T-helper 1 cell treated with Interleukin-12 subunit alpha and Interleukin-12 subunit beta and Interleukin-4 antibody, amounts not matched to agents 30 μg/mL and 1 μg/mL, for 36 hours (primary cell): ENCODE data around the gene KRT25.
"Not testable (repeated sequence)": the region's sequence is repeated elsewhere in the genome, so short reads cannot be mapped to it uniquely, and the experiment has no call there.

ENCODE experiments used
- H3K27ac Mint-ChIP-seq: one replicate; pipeline ENCODE4 v1.8.0; 2021; ENCODE audit warnings: mild to moderate bottlenecking, mixed read lengths
- H3K27me3 Mint-ChIP-seq: one replicate; pipeline ENCODE4 v1.8.0; 2021; ENCODE audit warnings: low read depth, mixed read lengths
- H3K36me3 Mint-ChIP-seq: one replicate; pipeline ENCODE4 v1.8.0; 2021; ENCODE audit warnings: low read depth, mixed read lengths
- H3K4me1 Mint-ChIP-seq: one replicate; pipeline ENCODE4 v1.8.0; 2021; ENCODE audit warnings: low read depth, mixed read lengths
- H3K4me3 Mint-ChIP-seq: one replicate; pipeline ENCODE4 v1.8.0; 2021; ENCODE audit warnings: mild to moderate bottlenecking, moderate library complexity, mixed read lengths
- H3K9me3 Mint-ChIP-seq: one replicate; pipeline ENCODE4 v1.8.0; 2021; ENCODE audit warnings: mixed read lengths

Gene KRT25

DNA sequence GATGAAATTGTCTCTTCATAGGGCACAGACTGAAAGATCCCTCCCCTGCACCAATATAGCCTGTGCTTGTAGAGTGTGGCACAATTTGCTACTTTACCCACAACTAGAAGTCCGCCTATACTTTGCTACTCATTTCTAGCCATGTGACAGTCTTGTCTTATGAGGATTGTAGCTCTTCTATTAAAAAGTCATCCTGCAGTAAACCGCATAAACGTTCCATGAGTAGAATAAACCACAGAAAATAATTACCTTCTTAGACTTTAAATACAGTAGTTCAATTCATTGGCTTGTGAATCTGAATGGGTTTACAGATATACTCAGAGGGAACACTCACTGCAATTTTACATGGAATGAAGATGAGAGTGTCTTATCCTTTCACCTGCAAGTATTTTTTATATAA lies 22.8 kb upstream of the KRT25 start:
- H3K36me3 Mint-ChIP-seq = no peaks in the 10 kb centered on the region
- no peaks in the 10 kb centered on the region for H3K4me1 Mint-ChIP-seq
- H3K9me3 Mint-ChIP-seq = no peaks in the 10 kb centered on the region
- H3K27me3 Mint-ChIP-seq = peaks cover 46% of the 10 kb centered on the region
- H3K27ac Mint-ChIP-seq = no peak overlapping the region
- no peak overlapping the region for H3K4me3 Mint-ChIP-seq

DNA sequence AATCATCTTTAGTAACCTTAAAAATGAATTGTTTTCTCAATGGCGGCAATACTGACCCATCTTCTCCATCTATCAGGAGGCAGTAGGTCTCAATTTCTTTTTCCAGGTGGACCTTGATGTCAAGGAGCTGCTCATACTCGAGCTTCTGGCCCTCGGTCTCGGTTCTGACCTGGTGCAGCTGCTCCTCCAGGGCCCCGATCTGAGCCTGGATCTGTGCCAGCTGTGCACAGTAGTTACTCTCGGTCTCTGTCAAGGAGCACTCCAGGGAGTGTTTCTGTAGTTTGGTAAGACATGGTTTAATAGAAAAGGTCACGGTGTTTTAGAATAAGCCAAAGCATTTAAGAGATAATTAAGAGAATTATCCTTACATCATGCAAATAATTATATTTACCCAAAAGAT lies 22.3 kb upstream of the KRT25 start:
- no peaks in the 10 kb centered on the region for H3K36me3 Mint-ChIP-seq
- H3K4me3 Mint-ChIP-seq = no peak overlapping the region
- H3K27me3 Mint-ChIP-seq = peaks cover 51% of the 10 kb centered on the region
- H3K4me1 Mint-ChIP-seq = no peaks in the 10 kb centered on the region
- no peak overlapping the region for H3K27ac Mint-ChIP-seq
- no peaks in the 10 kb centered on the region for H3K9me3 Mint-ChIP-seq

DNA sequence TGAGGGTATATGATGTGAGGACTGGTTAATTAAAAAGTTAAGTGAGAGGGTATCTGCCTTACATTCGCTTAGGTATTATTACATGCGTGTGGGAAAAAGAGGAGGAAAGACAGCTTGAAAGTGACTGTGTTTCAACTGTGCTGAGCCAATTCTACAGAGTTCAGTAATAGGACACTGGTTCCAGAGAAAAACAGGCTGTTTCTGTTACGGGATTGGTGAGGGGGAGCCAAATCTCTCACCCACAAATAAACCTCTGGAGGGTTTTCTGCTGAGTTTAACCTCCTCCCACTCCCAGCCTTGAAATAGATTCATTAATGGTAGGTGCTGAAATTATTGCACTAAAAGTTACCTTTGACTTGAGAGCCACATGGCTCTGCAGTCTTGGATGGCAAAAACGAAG lies 20.8 kb upstream of the KRT25 start:
- Mint-ChIP-seq H3K36me3 (no peaks in the 10 kb centered on the region), H3K9me3 (no peaks in the 10 kb centered on the region), H3K27ac (no peak overlapping the region), H3K4me1 (no peaks in the 10 kb centered on the region), H3K27me3 (peaks cover 53% of the 10 kb centered on the region), H3K4me3 (no peak overlapping the region)

DNA sequence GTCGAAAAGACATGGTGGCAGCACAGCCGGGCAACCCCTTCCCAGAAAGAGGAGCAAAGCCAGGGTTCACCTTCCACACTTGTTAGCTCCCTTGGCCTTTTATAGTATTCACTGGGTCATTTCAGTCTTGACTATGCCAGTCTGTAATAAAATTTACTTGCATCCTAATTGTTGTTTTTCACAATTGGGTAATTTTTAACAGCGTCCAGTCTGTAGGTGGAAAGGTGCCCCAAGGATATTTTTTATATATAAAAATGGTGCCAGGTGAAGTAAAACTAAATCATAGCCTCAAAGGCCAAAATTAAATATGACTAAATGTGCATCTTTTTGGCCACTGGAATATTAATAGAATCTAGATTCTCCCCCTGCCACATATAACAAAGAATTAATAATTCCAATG lies 17.0 kb upstream of the KRT25 start, which contains the start of gene KRT26:
Gene KRT26, minus strand, starts transcription at position 101 of the 400 bp plus-strand sequence. Its CDS starts 88 bp downstream, at position 13.
- no peaks in the 10 kb centered on the region for H3K4me1 Mint-ChIP-seq
- no peak within 1 kb of the TSS for H3K4me3 Mint-ChIP-seq
- peaks cover 34% of the 10 kb centered on the region for H3K27me3 Mint-ChIP-seq
- H3K27ac Mint-ChIP-seq = no peak within 1 kb of the TSS
- H3K9me3 Mint-ChIP-seq = no peaks in the 10 kb centered on the region
- no peaks in the 10 kb centered on the region for H3K36me3 Mint-ChIP-seq

DNA sequence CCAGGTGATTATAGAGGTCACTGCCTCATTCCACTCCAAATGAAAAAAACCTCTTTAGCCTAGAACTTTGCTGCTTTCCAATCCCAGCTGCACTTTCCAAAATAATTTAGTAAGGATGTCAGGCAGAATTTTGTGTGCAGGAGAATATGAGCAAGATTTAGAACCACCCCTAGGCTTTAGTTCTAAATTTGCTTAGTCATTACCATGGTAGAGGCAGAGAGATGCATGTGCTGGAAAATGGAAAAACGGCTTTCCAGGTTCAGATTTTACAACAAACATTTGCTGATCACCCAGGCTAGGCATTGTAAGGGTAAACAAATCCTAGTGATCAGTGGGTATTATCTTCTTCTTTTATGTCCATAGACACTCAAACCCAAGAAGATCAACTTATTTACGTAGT lies 10.5 kb upstream of the KRT25 start:
- Mint-ChIP-seq H3K4me3 (no peak overlapping the region), H3K27me3 (peaks cover 28% of the 10 kb centered on the region), H3K9me3 (peaks cover 25% of the 10 kb centered on the region), H3K4me1 (no peaks in the 10 kb centered on the region), H3K27ac (no peak overlapping the region), H3K36me3 (no peaks in the 10 kb centered on the region)

DNA sequence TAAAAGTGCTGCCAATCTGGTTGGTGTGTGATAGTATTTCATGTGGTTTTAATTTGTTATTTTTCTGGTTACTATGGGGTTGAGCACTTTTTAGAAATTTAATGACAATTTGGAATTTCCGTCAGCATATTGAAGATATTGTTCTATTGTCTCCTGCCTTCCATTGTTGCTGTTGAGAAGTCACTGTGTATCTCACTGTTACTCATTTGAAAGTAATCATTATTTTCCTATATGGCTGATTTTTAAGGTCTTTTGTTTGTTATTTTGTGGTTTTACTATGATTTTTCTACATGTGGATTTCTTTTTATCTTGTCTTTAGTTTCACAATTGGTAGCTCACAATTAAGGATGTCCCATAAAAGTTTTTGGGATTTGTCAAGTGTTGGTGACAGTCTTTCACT lies 8.6 kb upstream of the KRT25 start:
- H3K36me3 Mint-ChIP-seq = no peaks in the 10 kb centered on the region
- peaks cover 27% of the 10 kb centered on the region for H3K27me3 Mint-ChIP-seq
- H3K4me3 Mint-ChIP-seq = no peak overlapping the region
- H3K9me3 Mint-ChIP-seq = peaks cover 45% of the 10 kb centered on the region
- no peaks in the 10 kb centered on the region for H3K4me1 Mint-ChIP-seq
- no peak overlapping the region for H3K27ac Mint-ChIP-seq

DNA sequence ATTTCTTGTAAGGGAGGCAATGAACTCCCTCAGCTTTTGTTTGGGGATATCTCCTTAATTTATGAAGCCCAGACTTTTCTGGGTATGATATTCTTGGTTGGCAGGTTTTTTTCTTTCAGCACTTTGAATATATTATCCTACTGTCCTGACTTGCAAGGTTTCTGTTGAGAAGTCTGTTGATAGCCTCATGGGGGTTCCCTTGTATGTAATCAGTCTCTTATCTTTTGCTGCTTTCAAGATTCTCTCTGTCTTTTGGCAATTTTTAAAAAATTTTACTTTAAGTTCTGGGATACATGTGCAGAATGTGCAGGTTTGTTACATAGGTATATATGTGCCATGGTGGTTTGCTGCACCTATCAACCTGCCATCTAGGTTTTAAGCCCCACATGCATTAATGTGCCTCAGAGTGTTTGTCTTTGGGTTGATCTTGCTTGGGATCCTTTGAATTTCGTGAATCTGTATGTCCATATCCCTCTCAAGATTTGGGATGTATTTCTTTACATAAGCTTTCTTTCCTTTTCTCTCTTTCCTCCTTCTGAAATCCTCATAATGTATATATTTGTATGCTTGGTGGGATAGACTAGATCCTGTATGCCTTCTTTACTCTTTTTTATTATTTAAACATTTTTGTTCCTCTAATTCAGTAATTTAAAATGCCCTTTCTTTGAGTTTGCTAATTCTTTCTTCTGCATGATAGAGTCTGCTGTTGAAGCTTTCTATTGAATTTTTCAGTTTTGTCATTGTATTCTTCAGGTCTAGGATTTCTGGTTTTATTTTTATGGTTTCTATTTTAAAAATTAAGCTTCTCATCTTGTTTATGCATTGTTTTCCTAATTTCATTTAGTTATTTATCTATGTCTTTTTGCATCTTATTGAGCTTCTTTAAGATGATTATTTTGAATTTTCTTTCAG lies 5.2 kb upstream of the KRT25 start:
- Mint-ChIP-seq H3K4me3 (no peak overlapping the region), H3K9me3 (peaks cover 52% of the 10 kb centered on the region), H3K27ac (no peak overlapping the region), H3K27me3 (peaks cover 33% of the 10 kb centered on the region), H3K4me1 (no peaks in the 10 kb centered on the region), H3K36me3 (no peaks in the 10 kb centered on the region)

DNA sequence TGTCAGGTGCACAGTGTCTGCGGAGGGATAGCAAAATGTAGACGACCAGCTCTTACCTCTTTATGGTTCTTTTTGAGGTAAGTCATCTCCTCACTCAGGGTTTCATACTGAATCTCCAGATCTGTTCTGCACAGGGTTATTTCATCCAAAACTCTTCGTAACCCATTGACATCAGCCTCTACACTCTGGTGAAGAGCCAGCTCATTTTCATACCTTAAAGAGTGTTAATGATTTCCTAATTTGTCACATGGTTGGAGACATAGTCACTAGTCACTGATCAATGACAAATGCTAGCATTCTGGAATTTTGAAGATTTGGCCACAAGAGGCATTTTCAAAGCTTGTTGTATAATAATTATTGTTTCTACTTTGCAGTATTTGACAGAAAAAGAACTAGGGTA lies 1.3 kb downstream of the KRT25 start:
- Mint-ChIP-seq H3K36me3 (no peaks in the 10 kb centered on the region), H3K27me3 (peaks cover 23% of the 10 kb centered on the region), H3K9me3 (peaks cover 8% of the 10 kb centered on the region), H3K4me3 (no peak overlapping the region), H3K27ac (no peak overlapping the region), H3K4me1 (no peaks in the 10 kb centered on the region)

DNA sequence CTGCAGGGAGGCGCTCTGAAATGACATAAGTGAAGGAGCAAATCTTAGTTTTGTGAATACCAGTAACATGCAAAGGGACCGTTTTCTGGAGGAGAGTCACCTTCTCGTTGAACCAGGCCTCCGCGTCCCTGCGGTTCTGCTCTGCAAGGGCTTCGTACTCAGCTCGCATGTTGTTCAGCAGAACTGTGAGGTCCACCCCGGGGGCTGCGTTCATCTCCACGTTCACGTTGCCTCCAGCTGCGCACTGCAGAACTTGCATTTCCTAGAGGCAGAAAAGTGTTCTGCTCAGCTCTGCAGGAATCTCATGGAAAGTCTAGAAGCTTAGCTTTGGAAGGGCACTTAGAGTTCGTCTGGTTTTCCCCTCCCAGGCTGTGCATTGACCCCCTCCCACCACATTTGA lies 4.1 kb downstream of the KRT25 start:
- Mint-ChIP-seq H3K4me1 (no peaks in the 10 kb centered on the region), H3K9me3 (peaks cover 3% of the 10 kb centered on the region), H3K27ac (no peak overlapping the region), H3K36me3 (no peaks in the 10 kb centered on the region), H3K27me3 (peaks cover 24% of the 10 kb centered on the region), H3K4me3 (no peak overlapping the region)

DNA sequence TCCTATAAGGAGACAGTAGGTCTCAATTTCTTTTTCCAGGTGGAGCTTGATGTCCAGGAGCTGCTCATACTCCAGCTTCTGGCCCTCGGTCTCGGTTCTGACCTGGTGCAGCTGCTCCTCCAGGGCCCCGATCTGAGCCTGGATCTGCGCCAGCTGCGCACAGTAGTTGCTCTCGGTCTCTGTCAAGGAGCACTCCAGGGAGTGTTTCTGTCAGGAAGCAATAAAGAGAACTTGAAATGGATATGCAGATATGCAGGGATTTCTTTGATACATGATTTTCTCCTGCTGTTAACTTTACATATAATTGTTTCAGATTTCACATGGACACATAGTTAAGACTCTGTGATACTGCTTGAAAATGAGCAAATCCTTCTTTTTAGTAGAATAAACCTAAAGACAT lies 4.7 kb downstream of the KRT25 start:
- no peak overlapping the region for H3K4me3 Mint-ChIP-seq
- H3K4me1 Mint-ChIP-seq = no peaks in the 10 kb centered on the region
- no peaks in the 10 kb centered on the region for H3K36me3 Mint-ChIP-seq
- no peak overlapping the region for H3K27ac Mint-ChIP-seq
- peaks cover 3% of the 10 kb centered on the region for H3K9me3 Mint-ChIP-seq
- H3K27me3 Mint-ChIP-seq = peaks cover 25% of the 10 kb centered on the region

DNA sequence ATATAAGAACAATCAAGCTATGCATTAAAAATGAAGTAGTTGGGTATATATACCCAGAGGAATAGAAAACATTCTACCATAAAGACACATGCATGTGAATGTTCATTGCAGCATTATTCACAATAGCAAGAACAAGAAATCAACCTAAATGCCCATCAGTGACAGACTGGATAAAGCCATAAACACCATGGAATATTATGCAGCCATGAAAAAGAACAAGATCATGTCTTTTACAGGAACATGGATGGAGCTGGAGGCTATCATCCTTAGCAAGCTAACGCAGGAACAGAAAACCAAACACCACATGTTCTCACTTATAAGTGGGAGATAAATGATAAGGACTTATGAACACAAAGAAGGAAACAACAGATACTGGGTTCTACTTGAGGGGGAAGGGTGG lies 6.5 kb downstream of the KRT25 start:
- not testable (repeated sequence) for H3K4me1 Mint-ChIP-seq, H3K9me3 Mint-ChIP-seq, H3K27ac Mint-ChIP-seq, H3K36me3 Mint-ChIP-seq, H3K4me3 Mint-ChIP-seq
- H3K27me3 Mint-ChIP-seq = peaks cover 34% of the 10 kb centered on the region

DNA sequence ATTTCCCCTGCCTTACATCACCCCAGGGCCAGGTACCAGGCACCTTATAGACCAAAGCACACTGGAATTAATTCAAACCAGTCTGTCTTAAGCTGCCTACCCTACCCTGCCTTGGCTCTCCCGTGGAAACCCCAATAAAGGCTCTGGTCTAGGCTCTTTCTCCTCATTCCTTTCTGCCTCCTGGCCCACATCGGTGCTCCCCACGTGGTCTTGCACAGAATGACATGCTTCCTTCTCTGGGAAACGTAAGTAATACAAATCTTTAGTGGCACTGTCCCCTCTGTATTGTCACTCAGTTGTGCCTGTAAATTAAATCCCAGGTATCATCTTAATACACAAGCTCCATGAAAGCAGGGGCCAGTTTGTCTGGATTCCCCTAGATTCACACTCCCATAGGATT lies 16.6 kb downstream of the KRT25 start:
- H3K9me3 Mint-ChIP-seq = peaks cover 5% of the 10 kb centered on the region
- peaks cover 38% of the 10 kb centered on the region for H3K27me3 Mint-ChIP-seq
- no peak overlapping the region for H3K27ac Mint-ChIP-seq
- no peaks in the 10 kb centered on the region for H3K36me3 Mint-ChIP-seq
- no peak overlapping the region for H3K4me3 Mint-ChIP-seq
- no peaks in the 10 kb centered on the region for H3K4me1 Mint-ChIP-seq

DNA sequence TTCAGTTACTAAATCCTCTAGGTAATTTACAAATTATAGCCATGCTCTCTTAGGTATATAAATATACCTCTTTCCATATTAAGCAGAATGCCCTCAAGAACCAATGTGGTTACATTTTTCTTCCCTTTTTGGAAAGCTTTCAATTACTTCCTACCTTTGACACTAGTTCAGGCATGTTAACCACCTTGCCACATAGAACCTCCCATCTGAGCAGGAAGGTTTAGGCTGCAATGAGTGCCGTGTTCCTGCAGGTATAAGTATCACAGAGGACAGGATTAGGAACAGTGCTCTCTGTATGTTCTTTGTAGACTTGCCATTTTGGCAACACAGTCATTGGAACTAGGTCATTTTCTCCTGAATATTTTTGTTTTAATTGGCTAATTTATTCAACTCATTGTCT lies 20.1 kb downstream of the KRT25 start:
- Mint-ChIP-seq H3K9me3 (no peaks in the 10 kb centered on the region), H3K4me3 (no peak overlapping the region), H3K27ac (no peak overlapping the region), H3K36me3 (no peaks in the 10 kb centered on the region), H3K27me3 (peaks cover 41% of the 10 kb centered on the region), H3K4me1 (no peaks in the 10 kb centered on the region)

DNA sequence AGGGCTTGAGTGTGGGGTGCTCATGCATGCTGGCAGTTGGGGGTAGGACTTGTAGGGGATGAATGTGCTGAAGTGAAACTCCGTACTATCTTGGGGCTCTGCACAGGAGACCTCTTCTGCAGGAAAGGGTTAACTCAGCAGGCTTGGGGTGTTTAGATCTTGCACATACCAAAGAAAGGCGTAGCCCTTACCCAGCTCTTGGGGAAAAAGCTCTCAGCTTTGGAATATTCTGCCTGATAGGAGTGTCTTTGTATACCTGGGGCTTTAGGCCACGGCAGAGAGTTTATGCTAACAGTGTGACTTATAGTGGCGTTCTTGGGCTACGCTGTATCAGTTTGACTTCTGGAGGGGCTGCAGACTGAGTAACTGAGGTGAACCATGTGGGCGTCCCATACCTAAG lies 21.1 kb downstream of the KRT25 start:
- Mint-ChIP-seq H3K9me3 (no peaks in the 10 kb centered on the region), H3K27ac (no peak overlapping the region), H3K4me1 (no peaks in the 10 kb centered on the region), H3K27me3 (peaks cover 35% of the 10 kb centered on the region), H3K36me3 (no peaks in the 10 kb centered on the region), H3K4me3 (no peak overlapping the region)

DNA sequence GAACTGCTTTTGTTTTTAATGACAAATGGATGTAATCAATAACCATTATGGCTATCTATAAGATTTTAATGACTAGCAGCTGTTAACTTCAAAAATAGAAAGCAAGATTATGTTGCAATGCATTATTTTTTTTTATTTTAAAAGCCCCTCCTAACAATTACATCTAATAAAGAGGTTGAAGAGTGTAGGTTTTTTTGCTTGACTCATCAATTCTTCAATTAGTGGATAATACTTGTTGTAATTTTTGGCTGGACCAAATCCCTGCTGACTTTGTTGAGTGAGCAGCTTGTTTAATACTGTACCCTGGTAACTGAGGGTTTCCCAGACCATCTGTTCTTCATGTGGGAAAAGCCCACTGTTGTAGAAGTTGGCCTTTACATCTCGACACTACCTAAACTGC lies 24.2 kb downstream of the KRT25 start:
- Mint-ChIP-seq H3K9me3 (no peaks in the 10 kb centered on the region), H3K27me3 (peaks cover 35% of the 10 kb centered on the region), H3K4me3 (no peak overlapping the region), H3K4me1 (no peaks in the 10 kb centered on the region), H3K36me3 (no peaks in the 10 kb centered on the region), H3K27ac (no peak overlapping the region)
